ENCODE data around the gene NOS3.
"Not testable (repeated sequence)": the region's sequence is repeated elsewhere in the genome, so short reads cannot be mapped to it uniquely, and the experiment has no call there.

NOS3 gene

GRCh38 chr7:151019130-151019447 is 28.3 kb downstream of the NOS3 start:
- DNase-seq, result no peak

- no peak for DNase-seq
These were observed 29.4 kb downstream of the NOS3 start for GRCh38 chr7:151020231-151020630.

GRCh38 chr7:151023232-151023631 is 32.4 kb downstream of the NOS3 start:
- no peak for DNase-seq

GRCh38 chr7:151024435-151025056 is 33.7 kb downstream of the NOS3 start, which contains the start of gene ATG9B:
Gene ATG9B, minus strand, starts transcription at chr7:151024494. Its CDS starts 71 bp downstream, at chr7:151024423.
- DNase-seq, result no peak

GRCh38 chr7:151025924-151026671 is 35.3 kb downstream of the NOS3 start:
- DNase-seq, result no peak

GRCh38 chr7:151026771-151027727 is 36.2 kb downstream of the NOS3 start:
- not testable (repeated sequence) for DNase-seq

GRCh38 chr7:151027728-151028130 is 36.9 kb downstream of the NOS3 start:
- DNase-seq, result not testable (repeated sequence)

GRCh38 chr7:151028131-151028947 is 37.5 kb downstream of the NOS3 start, which contains the start of gene ABCB8:
Gene ABCB8, plus strand, starts transcription at chr7:151028450. Its CDS starts 66 bp downstream, at chr7:151028516.
- peak; percentile 93 for DNase-seq

GRCh38 chr7:151028948-151029501 is 38.2 kb downstream of the NOS3 start:
- no peak for DNase-seq

GRCh38 chr7:151031011-151031410 is 40.2 kb downstream of the NOS3 start:
- DNase-seq, result no peak

GRCh38 chr7:151032936-151033863 is 42.4 kb downstream of the NOS3 start:
- no peak for DNase-seq

- no peak for DNase-seq
These were observed 43.0 kb downstream of the NOS3 start for GRCh38 chr7:151033864-151034249.

GRCh38 chr7:151034312-151035025 is 43.7 kb downstream of the NOS3 start:
- DNase-seq, result no peak

- DNase-seq, result no peak
These were observed 44.4 kb downstream of the NOS3 start for GRCh38 chr7:151035026-151035717.

- no peak for DNase-seq
These were observed 45.1 kb downstream of the NOS3 start for GRCh38 chr7:151035902-151036301.

GRCh38 chr7:151038951-151039849 is 48.4 kb downstream of the NOS3 start:
- DNase-seq, result peak; percentile 61

- DNase-seq, result no peak
These were observed 49.2 kb downstream of the NOS3 start for GRCh38 chr7:151039850-151040548.

Data from stimulated activated CD4-positive, alpha-beta T cell treated with anti-CD3 and anti-CD28 coated beads, Interleukin-12 subunit alpha, Interleukin-12 subunit beta, amount 100 ng/mL, for 4 hours (primary cell).